Measurements from ENCODE around the gene CTSD.

DNA sequence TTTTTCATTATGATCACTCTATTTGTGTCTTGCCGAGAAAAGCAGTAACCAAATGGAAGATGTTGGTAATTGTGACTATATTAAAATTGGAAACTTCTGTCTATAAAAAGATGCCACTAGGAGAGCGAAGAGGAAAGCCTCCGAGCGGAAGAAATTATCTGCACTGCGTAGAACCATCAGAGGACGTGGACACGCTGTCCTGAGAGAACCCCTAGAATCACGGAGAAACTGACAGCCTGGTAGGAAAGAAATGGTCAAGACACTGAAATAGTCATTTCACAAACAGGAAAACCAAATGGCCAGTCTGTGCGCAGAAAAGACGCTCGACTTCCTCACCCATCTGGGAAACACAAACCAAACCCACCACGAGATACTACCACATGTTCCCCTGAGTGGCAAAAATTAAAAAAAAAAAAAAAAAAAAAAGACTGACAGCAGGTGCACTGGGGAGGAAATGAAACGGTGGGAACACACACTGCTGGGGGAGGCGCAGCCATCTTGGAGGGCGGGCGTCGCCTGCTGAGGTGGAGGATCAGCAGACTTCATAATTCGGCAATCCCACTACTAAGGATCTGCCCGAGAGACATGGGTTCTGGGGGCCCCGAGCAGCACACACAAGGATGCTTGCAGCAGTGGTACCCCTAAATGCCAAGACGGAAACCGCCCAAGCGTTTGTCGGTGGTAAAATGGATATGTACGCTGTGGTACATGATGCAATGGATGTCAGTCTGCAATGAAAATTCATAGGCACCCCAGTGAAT lies 34.6 kb downstream of the CTSD start:
- TF ChIP-seq CTCF (conservative IDR thresholded peaks at IDR 0.05; ENCODE audit: low read depth, low read length) (no peak), SMC3 (IDR thresholded peaks at IDR 0.05; ENCODE audit: low read depth, low read length) (no peak)

Measured in IMR-90 (cell line).